Panc1 (cell line): ENCODE measurements around the gene ZNF512B. TPM values are rescaled to one million over a fixed set of nuclear protein-coding genes. Genes with fewer than 3 reads are reported as not detected.
"Not testable (repeated sequence)": the region's sequence is repeated elsewhere in the genome, so short reads cannot be mapped to it uniquely, and the experiment has no call there.

ENCODE experiments used
- ATAC-seq: fragments of 200-7000 bp; cut with Tn5 transposase; 2 replicates; pipeline ENCODE4 v1.9.1; 2020; ENCODE audit warnings: mild to moderate bottlenecking, moderate library complexity
- BruUV-seq: library from RNA; stranded (reverse); fragments of 400-500 nt; replicated peaks from 2 replicates; lab custom pipeline; 2021; lab: Mats Ljungman, UMichigan
- CTCF ChIA-PET: fragments of 300-600 bp; sonication (Branson Sonifier 250); formaldehyde crosslinking; loops from one replicate; lab custom pipeline; 2022; ENCODE audit warnings: antibody characterized with exemption; lab: Charles Lee
- POLR2A ChIA-PET: fragments of 300-600 bp; sonication (Branson Sonifier 250); formaldehyde crosslinking; loops from one replicate; lab custom pipeline; 2022; ENCODE audit warnings: antibody characterized with exemption; lab: Charles Lee
- DNase-seq: peaks from one replicate; pipeline ENCODE4 v3.0.0-alpha.2; 2010; ENCODE audit warnings: low read depth, low spot score
- H3K27ac ChIP-seq: 2 replicates; pipeline ENCODE4 v1.5.1; 2011; ENCODE audit warnings: mild to moderate bottlenecking, low read length, inconsistent platforms
- H3K27me3 ChIP-seq: fragments of 200-500 bp; sonication (Bioruptor generic); 2 replicates; pipeline ENCODE4 v1.6.0; 2014; ENCODE audit warnings: low read length, inconsistent platforms; ENCODE audit not compliant: control insufficient read depth, insufficient read depth
- H3K36me3 ChIP-seq: fragments of 200-500 bp; sonication (Bioruptor generic); 2 replicates; pipeline ENCODE4 v1.5.1; 2014; ENCODE audit warnings: inconsistent platforms, mild to moderate bottlenecking, low read length, moderate library complexity; ENCODE audit not compliant: control insufficient read depth, insufficient read depth
- H3K4me1 ChIP-seq: 2 replicates; pipeline ENCODE4 v1.5.1; 2011; ENCODE audit warnings: inconsistent platforms, mild to moderate bottlenecking, low read length, moderate library complexity; ENCODE audit not compliant: control insufficient read depth, insufficient read depth
- H3K4me3 ChIP-seq, 2 experiments: 2 replicates each; pipeline ENCODE4 v1.5.1; 2011 to 2012; ENCODE audit warnings: low read depth in 2 of 2, low read length in 2 of 2, mild to moderate bottlenecking in 2 of 2, inconsistent platforms in 1 of 2, moderate library complexity in 1 of 2
- H3K9me3 ChIP-seq: fragments of 200-500 bp; sonication (Bioruptor generic); 2 replicates; pipeline ENCODE4 v1.5.1; 2014; ENCODE audit warnings: low read depth, mild to moderate bottlenecking, inconsistent platforms, low read length, moderate library complexity; ENCODE audit not compliant: control insufficient read depth, insufficient read depth
- POLR2AphosphoS5 ChIP-seq: IDR thresholded peaks from 2 replicates; pipeline ENCODE4 v1.6.1; 2012; ENCODE audit warnings: mild to moderate bottlenecking, low read depth, low read length, moderate library complexity
- SIN3A ChIP-seq: IDR thresholded peaks from 2 replicates; pipeline ENCODE4 v1.6.1; 2012; ENCODE audit warnings: low read depth, mild to moderate bottlenecking, low read length, moderate library complexity, borderline replicate concordance; ENCODE audit not compliant: insufficient read depth
- TCF7L2 ChIP-seq: IDR thresholded peaks from 2 replicates; pipeline ENCODE4 v1.6.1; 2011; ENCODE audit warnings: mild to moderate bottlenecking, low read depth, low read length, inconsistent platforms
- in situ Hi-C: cut with HindIII; loops from 2 replicates; pipeline ENCODE4 v1.10.0; 2016; ENCODE audit warnings: low sequenced_read_pairs, low pct_unique_long_range_greater_than_20kb
- intact Hi-C: fragments of 100-400 bp; cut with micrococcal nuclease; formaldehyde crosslinking; loops from one replicate; pipeline ENCODE4 v1.10.0; 2022; ENCODE audit not compliant: unreplicated experiment
- total RNA-seq: library from RNA; stranded (reverse); gene quantifications from one replicate; pipeline ENCODE4 v1.2.1, GENCODE V29; 2021; ENCODE audit not compliant: unreplicated experiment
- TF ChIP-seq, protein P1 (sequence below): fragments of 450-650 bp; IDR thresholded peaks from 2 replicates; pipeline ENCODE4 v1.5.1; 2017; ENCODE audit warnings: mild to moderate bottlenecking
- TF ChIP-seq, protein P2 (sequence below), 2 experiments: IDR thresholded peaks; 2 replicates each; pipeline ENCODE4 v1.6.1; 2011 to 2012; ENCODE audit warnings: low read depth in 2 of 2, control low read depth in 1 of 2, low read length in 1 of 2, mild to moderate bottlenecking in 1 of 2, moderate library complexity in 1 of 2; ENCODE audit not compliant: insufficient read depth in 1 of 2

ZNF512B gene
- total RNA-seq, 1 experiment from 2014 or later = 17.9 TPM

DNA sequence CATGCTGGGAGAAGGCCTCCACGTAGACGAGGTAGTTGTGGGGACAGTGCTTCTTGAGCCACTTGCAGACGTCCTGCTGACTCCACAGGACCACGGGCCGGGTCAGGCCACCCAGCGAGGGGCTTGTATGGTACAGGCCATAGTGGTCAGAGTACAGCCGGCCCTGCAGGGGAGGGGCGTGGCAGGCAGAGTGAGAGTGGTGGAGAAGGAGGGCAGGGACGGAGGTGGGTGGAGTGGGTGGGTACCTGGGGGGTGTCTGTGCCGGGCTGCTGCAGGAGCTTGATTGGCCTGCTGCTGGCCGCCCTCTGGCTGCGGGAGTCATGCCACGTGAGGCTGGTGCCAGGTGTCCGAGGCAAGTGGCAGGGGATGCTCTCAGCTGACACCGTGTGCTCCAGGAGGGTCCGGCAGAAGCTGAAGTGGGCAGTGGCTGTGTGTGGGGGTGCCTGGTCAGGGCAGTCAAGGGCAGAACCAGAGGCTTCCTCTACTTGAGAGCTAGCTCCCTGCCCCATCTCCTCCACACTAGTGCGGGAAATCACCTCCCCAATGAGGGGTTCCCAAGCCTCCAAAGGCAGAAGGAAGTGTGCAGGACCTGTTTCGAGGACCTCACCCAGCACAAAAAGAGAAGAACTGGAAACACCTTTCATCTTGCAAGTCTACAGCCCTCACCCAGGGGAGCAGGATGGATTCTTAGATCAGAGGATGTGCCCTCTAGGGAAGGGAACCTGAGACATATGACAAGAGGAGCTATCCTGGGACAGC lies 7.4 kb upstream of the ZNF512B start:
- Histone ChIP-seq H3K36me3 (peaks cover 3% of the 10 kb centered on the region; the same call in 1 of the 2 replicates), H3K4me1 (peaks cover 48% of the 10 kb centered on the region), H3K27ac (peak overlapping the region; percentile 75), H3K9me3 (no peaks in the 10 kb centered on the region), H3K4me3 (no peak overlapping the region), H3K27me3 (no peaks in the 10 kb centered on the region)
- ChIA-PET POLR2A (interaction anchor here (0.6 kb wide), 1 partner anchor 258 kb away, joined by 5 read pairs; no protein-coding TSS in a partner anchor), CTCF (interaction anchor here (0.6 kb wide), 1 partner anchor 13 kb away, joined by 4 read pairs; no protein-coding TSS in a partner anchor)
- ATAC-seq = no peak
- TF ChIP-seq POLR2AphosphoS5 = no peak
- TF ChIP-seq, protein P1, sequence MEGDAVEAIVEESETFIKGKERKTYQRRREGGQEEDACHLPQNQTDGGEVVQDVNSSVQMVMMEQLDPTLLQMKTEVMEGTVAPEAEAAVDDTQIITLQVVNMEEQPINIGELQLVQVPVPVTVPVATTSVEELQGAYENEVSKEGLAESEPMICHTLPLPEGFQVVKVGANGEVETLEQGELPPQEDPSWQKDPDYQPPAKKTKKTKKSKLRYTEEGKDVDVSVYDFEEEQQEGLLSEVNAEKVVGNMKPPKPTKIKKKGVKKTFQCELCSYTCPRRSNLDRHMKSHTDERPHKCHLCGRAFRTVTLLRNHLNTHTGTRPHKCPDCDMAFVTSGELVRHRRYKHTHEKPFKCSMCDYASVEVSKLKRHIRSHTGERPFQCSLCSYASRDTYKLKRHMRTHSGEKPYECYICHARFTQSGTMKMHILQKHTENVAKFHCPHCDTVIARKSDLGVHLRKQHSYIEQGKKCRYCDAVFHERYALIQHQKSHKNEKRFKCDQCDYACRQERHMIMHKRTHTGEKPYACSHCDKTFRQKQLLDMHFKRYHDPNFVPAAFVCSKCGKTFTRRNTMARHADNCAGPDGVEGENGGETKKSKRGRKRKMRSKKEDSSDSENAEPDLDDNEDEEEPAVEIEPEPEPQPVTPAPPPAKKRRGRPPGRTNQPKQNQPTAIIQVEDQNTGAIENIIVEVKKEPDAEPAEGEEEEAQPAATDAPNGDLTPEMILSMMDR = no peak
- no peak for TF ChIP-seq SIN3A
- no peak for TF ChIP-seq TCF7L2
- TF ChIP-seq, protein P2, sequence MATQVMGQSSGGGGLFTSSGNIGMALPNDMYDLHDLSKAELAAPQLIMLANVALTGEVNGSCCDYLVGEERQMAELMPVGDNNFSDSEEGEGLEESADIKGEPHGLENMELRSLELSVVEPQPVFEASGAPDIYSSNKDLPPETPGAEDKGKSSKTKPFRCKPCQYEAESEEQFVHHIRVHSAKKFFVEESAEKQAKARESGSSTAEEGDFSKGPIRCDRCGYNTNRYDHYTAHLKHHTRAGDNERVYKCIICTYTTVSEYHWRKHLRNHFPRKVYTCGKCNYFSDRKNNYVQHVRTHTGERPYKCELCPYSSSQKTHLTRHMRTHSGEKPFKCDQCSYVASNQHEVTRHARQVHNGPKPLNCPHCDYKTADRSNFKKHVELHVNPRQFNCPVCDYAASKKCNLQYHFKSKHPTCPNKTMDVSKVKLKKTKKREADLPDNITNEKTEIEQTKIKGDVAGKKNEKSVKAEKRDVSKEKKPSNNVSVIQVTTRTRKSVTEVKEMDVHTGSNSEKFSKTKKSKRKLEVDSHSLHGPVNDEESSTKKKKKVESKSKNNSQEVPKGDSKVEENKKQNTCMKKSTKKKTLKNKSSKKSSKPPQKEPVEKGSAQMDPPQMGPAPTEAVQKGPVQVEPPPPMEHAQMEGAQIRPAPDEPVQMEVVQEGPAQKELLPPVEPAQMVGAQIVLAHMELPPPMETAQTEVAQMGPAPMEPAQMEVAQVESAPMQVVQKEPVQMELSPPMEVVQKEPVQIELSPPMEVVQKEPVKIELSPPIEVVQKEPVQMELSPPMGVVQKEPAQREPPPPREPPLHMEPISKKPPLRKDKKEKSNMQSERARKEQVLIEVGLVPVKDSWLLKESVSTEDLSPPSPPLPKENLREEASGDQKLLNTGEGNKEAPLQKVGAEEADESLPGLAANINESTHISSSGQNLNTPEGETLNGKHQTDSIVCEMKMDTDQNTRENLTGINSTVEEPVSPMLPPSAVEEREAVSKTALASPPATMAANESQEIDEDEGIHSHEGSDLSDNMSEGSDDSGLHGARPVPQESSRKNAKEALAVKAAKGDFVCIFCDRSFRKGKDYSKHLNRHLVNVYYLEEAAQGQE (IDR thresholded peaks at IDR 0.05; ENCODE audit: insufficient read depth in 1 of 2, low read depth in 2 of 2, low read length in 1 of 2) = no peak
- no TSS peak for BruUV-seq
- no peak for DNase-seq
- in situ Hi-C loops = no loop called here
- intact Hi-C loops = no loop called here

DNA sequence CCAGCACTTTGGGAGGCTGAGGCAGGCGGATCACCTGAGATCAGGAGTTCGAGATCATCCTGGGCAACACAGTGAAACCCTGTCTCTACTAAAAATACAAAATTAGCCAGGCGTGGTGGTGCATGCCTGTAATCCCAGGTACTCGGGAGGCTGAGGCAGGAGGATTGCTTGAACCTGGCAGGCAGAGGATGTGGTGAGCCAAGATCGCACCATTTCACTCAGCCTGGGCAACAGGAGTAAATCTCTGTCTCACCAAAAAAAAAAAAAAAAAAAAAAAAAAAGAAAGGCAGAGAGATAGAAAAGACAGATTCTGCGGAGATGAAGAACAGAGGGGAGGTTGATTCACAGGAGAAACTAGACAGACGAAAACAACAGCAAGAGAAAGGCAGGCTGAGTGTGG lies 6.8 kb upstream of the ZNF512B start:
- DNase-seq, H3K27ac ChIP-seq, intact Hi-C loops, H3K4me3 ChIP-seq, H3K36me3 ChIP-seq, H3K27me3 ChIP-seq, H3K9me3 ChIP-seq, in situ Hi-C loops, CTCF ChIA-PET, ATAC-seq, BruUV-seq: not testable (repeated sequence)
- H3K4me1 ChIP-seq = peaks cover 45% of the 10 kb centered on the region
- POLR2A ChIA-PET = interaction anchor here (0.6 kb wide), 1 partner anchor 257 kb away, joined by 5 read pairs; no protein-coding TSS in a partner anchor
